HEK293T (cell line): ENCODE results near the gene MDFIC.
A peak's percentile ranks its signal among the peaks of the same experiment; 100 is the strongest.

Source experiments
- CTCF ChIA-PET: fragments of 350-600 bp; formaldehyde crosslinking; extraction: SDS; loops from one replicate; lab custom pipeline; 2021; ENCODE audit warnings: antibody characterized with exemption, inconsistent platforms; lab: Yijun Ruan, JAX
- POLR2A ChIA-PET: fragments of 350-600 bp; formaldehyde crosslinking; extraction: SDS; loops from one replicate; lab custom pipeline; 2020; ENCODE audit warnings: antibody characterized with exemption, inconsistent platforms; lab: Yijun Ruan, JAX
- DNase-seq: peaks from one replicate; pipeline ENCODE4 v3.0.0; 2012; ENCODE audit warnings: mixed read lengths; ENCODE audit errors: extremely low spot score
- ARNT ChIP-seq: fragments of 450-650 bp; IDR thresholded peaks from 2 replicates; pipeline ENCODE4 v1.6.1; 2017; ENCODE audit warnings: mild to moderate bottlenecking
- BHLHE40 ChIP-seq: fragments of 450-650 bp; IDR thresholded peaks from 2 replicates; pipeline ENCODE4 v1.6.1; 2016; ENCODE audit warnings: mild to moderate bottlenecking, moderate library complexity, borderline replicate concordance
- CTBP1 ChIP-seq: fragments of 450-650 bp; IDR thresholded peaks from 2 replicates; pipeline ENCODE4 v1.6.1; 2016; ENCODE audit warnings: borderline replicate concordance
- ELF4 ChIP-seq: fragments of 450-650 bp; IDR thresholded peaks from 2 replicates; pipeline ENCODE4 v1.6.1; 2017; ENCODE audit warnings: antibody characterized with exemption
- FOXA1 ChIP-seq: fragments of 450-650 bp; IDR thresholded peaks from 2 replicates; pipeline ENCODE4 v1.6.1; 2016; ENCODE audit warnings: mild to moderate bottlenecking
- FOXK2 ChIP-seq: fragments of 450-650 bp; IDR thresholded peaks from 2 replicates; pipeline ENCODE4 v1.6.1; 2016; ENCODE audit warnings: mild to moderate bottlenecking
- FOXM1 ChIP-seq: fragments of 450-650 bp; IDR thresholded peaks from 2 replicates; pipeline ENCODE4 v1.6.1; 2017; ENCODE audit warnings: mild to moderate bottlenecking, borderline replicate concordance
- HDGF ChIP-seq: fragments of 450-650 bp; IDR thresholded peaks from 2 replicates; pipeline ENCODE4 v1.6.1; 2017; ENCODE audit warnings: antibody characterized with exemption, borderline replicate concordance
- L3MBTL2 ChIP-seq: fragments of 450-650 bp; conservative IDR thresholded peaks from 2 replicates; pipeline ENCODE4 v1.6.1; 2016; ENCODE audit warnings: mild to moderate bottlenecking
- LEF1 ChIP-seq: fragments of 450-650 bp; IDR thresholded peaks from 2 replicates; pipeline ENCODE4 v1.6.1; 2017; ENCODE audit warnings: mild to moderate bottlenecking, borderline replicate concordance
- NFRKB ChIP-seq: fragments of 450-650 bp; IDR thresholded peaks from 2 replicates; pipeline ENCODE4 v1.6.1; 2016; ENCODE audit warnings: mild to moderate bottlenecking, moderate library complexity
- PKNOX1 ChIP-seq: fragments of 450-650 bp; IDR thresholded peaks from 2 replicates; pipeline ENCODE4 v1.6.1; 2016
- SP1 ChIP-seq: fragments of 450-650 bp; IDR thresholded peaks from 2 replicates; pipeline ENCODE4 v1.6.1; 2017
- SUZ12 ChIP-seq: fragments of 450-650 bp; IDR thresholded peaks from 2 replicates; pipeline ENCODE4 v1.6.1; 2016; ENCODE audit warnings: mild to moderate bottlenecking
- TARDBP ChIP-seq: fragments of 450-650 bp; IDR thresholded peaks from 2 replicates; pipeline ENCODE4 v1.6.1; 2016
- ZNF384 ChIP-seq: fragments of 450-650 bp; IDR thresholded peaks from 2 replicates; pipeline ENCODE4 v1.6.1; 2016

MDFIC gene

GRCh38 chr7:114889646-114890285 is 32.1 kb upstream of the MDFIC start:
- CTCF ChIA-PET, result no interaction called here
- POLR2A ChIA-PET, result no interaction called here
- TF ChIP-seq SUZ12, result no peak
- TF ChIP-seq FOXK2, result no peak
- no peak for TF ChIP-seq PKNOX1
- peak; percentile 9 for DNase-seq

GRCh38 chr7:114890561-114890960 is 31.3 kb upstream of the MDFIC start:
- TF ChIP-seq NFRKB, result no peak
- no peak for TF ChIP-seq CTBP1
- TF ChIP-seq FOXK2, result no peak
- no peak for TF ChIP-seq LEF1
- no peak for TF ChIP-seq BHLHE40
- no peak for TF ChIP-seq L3MBTL2
- TF ChIP-seq PKNOX1, result no peak
- TF ChIP-seq ARNT, result no peak
- TF ChIP-seq TARDBP, result no peak
- no peak for TF ChIP-seq HDGF
- no peak for TF ChIP-seq ELF4
- TF ChIP-seq FOXA1, result no peak
- TF ChIP-seq ZNF384, result no peak
- no peak for TF ChIP-seq SUZ12
- no peak for TF ChIP-seq FOXM1
- TF ChIP-seq SP1, result no peak
- POLR2A ChIA-PET, result no interaction called here
- no peak for DNase-seq
- CTCF ChIA-PET, result no interaction called here

GRCh38 chr7:114900127-114900526 is 21.8 kb upstream of the MDFIC start:
- TF ChIP-seq LEF1, result no peak
- no peak for TF ChIP-seq ARNT
- TF ChIP-seq NFRKB, result no peak
- no peak for TF ChIP-seq CTBP1
- POLR2A ChIA-PET, result no interaction called here
- CTCF ChIA-PET, result no interaction called here
- no peak for DNase-seq

GRCh38 chr7:114901771-114902170 is 20.1 kb upstream of the MDFIC start:
- CTCF ChIA-PET, result no interaction called here
- POLR2A ChIA-PET, result no interaction called here

GRCh38 chr7:114903131-114903530 is 18.8 kb upstream of the MDFIC start:
- TF ChIP-seq L3MBTL2 (no peak), FOXK2 (no peak)
- POLR2A ChIA-PET, result no interaction called here
- CTCF ChIA-PET, result no interaction called here
- no peak for DNase-seq

More at GRCh38 chr7:114901771-114902170, 20.1 kb upstream of the MDFIC start:
- no peak for DNase-seq
- TF ChIP-seq LEF1 (no peak), ARNT (no peak), ZNF384 (no peak)

- ChIA-PET POLR2A (no interaction called here), CTCF (no interaction called here)
- no peak for DNase-seq
- TF ChIP-seq FOXA1, result no peak
- TF ChIP-seq CTBP1, result no peak
- TF ChIP-seq LEF1, result no peak
- no peak for TF ChIP-seq HDGF
Measured at GRCh38 chr7:114910787-114911186, 11.1 kb upstream of the MDFIC start.

- POLR2A ChIA-PET, result no interaction called here
- TF ChIP-seq NFRKB (no peak), SUZ12 (no peak), FOXA1 (no peak), L3MBTL2 (no peak), FOXK2 (no peak), LEF1 (no peak), ELF4 (no peak), ARNT (no peak), HDGF (no peak), ZNF384 (no peak), CTBP1 (no peak)
- no peak for DNase-seq
- CTCF ChIA-PET, result no interaction called here
Measured at GRCh38 chr7:114911411-114911810, 10.5 kb upstream of the MDFIC start.

GRCh38 chr7:114916261-114916892 is 5.5 kb upstream of the MDFIC start:
- DNase-seq, result no peak
- TF ChIP-seq BHLHE40 (no peak), ELF4 (no peak), FOXA1 (no peak), FOXM1 (no peak), PKNOX1 (no peak), FOXK2 (no peak), ZNF384 (no peak), CTBP1 (no peak), SP1 (no peak)
- ChIA-PET CTCF (interaction anchor here (0.6 kb wide), 1 partner anchor 423 kb away, joined by 3 read pairs; no protein-coding TSS in a partner anchor), POLR2A (no interaction called here)
